ENCODE measurements around the gene SLC46A3.
"Not testable (repeated sequence)": the region's sequence is repeated elsewhere in the genome, so short reads cannot be mapped to it uniquely, and the experiment has no call there.

- not testable (repeated sequence) for TF ChIP-seq CTCF, POLR2A (IDR thresholded peaks at IDR 0.05)
Measured at GRCh38 chr13:28683169-28683568, 35.6 kb downstream of the SLC46A3 start.

Measured in body of pancreas (tissue), 4 donors.